Thyroid gland (tissue), 4 donors: ENCODE measurements around the gene ANLN.

ENCODE experiments used
- POLR2A ChIP-seq, 2 donors: fragments of 450-650 bp; IDR thresholded peaks; one replicate each; pipeline ENCODE4 v1.6.1; 2017; ENCODE audit warnings: antibody characterized with exemption in 2 of 2, mild to moderate bottlenecking in 2 of 2, moderate library complexity in 1 of 2
- TF ChIP-seq, protein P1 (sequence below), 6 experiments: fragments of 200-600 bp in 3 of 6; fragments of 450-650 bp in 3 of 6; sonication (generic) in 3 of 6; IDR thresholded peaks; one replicate each; pipeline ENCODE4 v1.5.1; 2016 to 2019; ENCODE audit warnings: antibody characterized with exemption in 6 of 6, mild to moderate bottlenecking in 2 of 6, inconsistent platforms in 1 of 6, moderate library complexity in 1 of 6

DNA sequence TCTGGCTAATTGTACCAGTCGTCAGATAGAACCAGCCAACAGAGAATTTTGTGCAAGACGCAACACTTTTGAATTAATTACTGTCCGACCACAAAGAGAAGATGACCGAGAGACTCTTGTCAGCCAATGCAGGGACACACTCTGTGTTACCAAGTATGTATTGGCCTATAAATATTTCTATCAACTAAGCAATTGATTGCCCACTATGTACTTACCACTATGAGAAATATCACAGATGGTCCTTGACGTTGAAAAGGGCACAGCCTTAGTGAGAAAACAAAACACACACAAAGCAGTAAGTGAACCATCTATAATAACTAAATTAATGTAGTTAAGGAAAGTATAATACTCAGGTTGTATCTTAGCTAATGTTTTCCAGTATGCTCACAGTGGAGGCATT is 60.0 kb downstream of the ANLN start:
- TF ChIP-seq, protein P1, sequence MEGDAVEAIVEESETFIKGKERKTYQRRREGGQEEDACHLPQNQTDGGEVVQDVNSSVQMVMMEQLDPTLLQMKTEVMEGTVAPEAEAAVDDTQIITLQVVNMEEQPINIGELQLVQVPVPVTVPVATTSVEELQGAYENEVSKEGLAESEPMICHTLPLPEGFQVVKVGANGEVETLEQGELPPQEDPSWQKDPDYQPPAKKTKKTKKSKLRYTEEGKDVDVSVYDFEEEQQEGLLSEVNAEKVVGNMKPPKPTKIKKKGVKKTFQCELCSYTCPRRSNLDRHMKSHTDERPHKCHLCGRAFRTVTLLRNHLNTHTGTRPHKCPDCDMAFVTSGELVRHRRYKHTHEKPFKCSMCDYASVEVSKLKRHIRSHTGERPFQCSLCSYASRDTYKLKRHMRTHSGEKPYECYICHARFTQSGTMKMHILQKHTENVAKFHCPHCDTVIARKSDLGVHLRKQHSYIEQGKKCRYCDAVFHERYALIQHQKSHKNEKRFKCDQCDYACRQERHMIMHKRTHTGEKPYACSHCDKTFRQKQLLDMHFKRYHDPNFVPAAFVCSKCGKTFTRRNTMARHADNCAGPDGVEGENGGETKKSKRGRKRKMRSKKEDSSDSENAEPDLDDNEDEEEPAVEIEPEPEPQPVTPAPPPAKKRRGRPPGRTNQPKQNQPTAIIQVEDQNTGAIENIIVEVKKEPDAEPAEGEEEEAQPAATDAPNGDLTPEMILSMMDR (IDR thresholded peaks at IDR 0.05) = no peak
- no peak for TF ChIP-seq POLR2A (IDR thresholded peaks at IDR 0.05)
